Small intestine (tissue), 16 donors: ENCODE measurements around the gene FRG2C. TPM values are rescaled to one million over a fixed set of nuclear protein-coding genes. Genes with fewer than 3 reads are reported as not detected.
"Not testable (repeated sequence)": the region's sequence is repeated elsewhere in the genome, so short reads cannot be mapped to it uniquely, and the experiment has no call there.

Experiments
- DNase-seq, 2 donors: peaks; one replicate each; pipeline versions ENCODE4 v3.0.0 to v3.0.0-alpha.2; 2013
- FAIRE-seq: peaks from 2 replicates; lab custom pipeline; 2012; peaks lifted over from hg19 to GRCh38; lab: Jason Lieb, UNC
- H3K27ac ChIP-seq, 3 donors: one replicate each; pipeline ENCODE4 v1.5.1; 2013; ENCODE audit warnings: low read length in 2 of 3, mild to moderate bottlenecking in 2 of 3, control low read depth in 1 of 3, inconsistent platforms in 1 of 3, low read depth in 1 of 3, moderate library complexity in 1 of 3
- H3K27me3 ChIP-seq, 3 donors: one replicate each; pipeline ENCODE4 v1.6.1; 2013; ENCODE audit warnings: low read length in 3 of 3, inconsistent platforms in 1 of 3; ENCODE audit not compliant: control insufficient read depth in 3 of 3, insufficient read depth in 3 of 3
- H3K36me3 ChIP-seq, 3 donors: one replicate each; pipeline ENCODE4 v1.6.1; 2013; ENCODE audit warnings: low read length in 3 of 3, inconsistent platforms in 1 of 3, low read depth in 1 of 3, mild to moderate bottlenecking in 1 of 3, moderate library complexity in 1 of 3; ENCODE audit not compliant: control insufficient read depth in 3 of 3, insufficient read depth in 2 of 3
- H3K4me1 ChIP-seq, 3 donors: one replicate each; pipeline ENCODE4 v1.6.1; 2013; ENCODE audit warnings: low read length in 2 of 3, inconsistent platforms in 1 of 3, low read depth in 1 of 3, mild to moderate bottlenecking in 1 of 3, moderate library complexity in 1 of 3; ENCODE audit not compliant: control insufficient read depth in 3 of 3, insufficient read depth in 2 of 3
- H3K4me3 ChIP-seq, 3 donors: one replicate each; pipeline ENCODE4 v1.5.1; 2013; ENCODE audit warnings: low read length in 3 of 3, control low read depth in 1 of 3, inconsistent platforms in 1 of 3, low read depth in 1 of 3, mild to moderate bottlenecking in 1 of 3, moderate library complexity in 1 of 3
- H3K9me3 ChIP-seq, 2 donors: one replicate each; pipeline ENCODE4 v1.6.1; 2013; ENCODE audit warnings: low read depth in 1 of 2, low read length in 1 of 2; ENCODE audit not compliant: control insufficient read depth in 2 of 2, insufficient read depth in 1 of 2
- WGBS, 3 donors: extraction: QIAGEN DNeasy Blood & Tissue Kit; methylation state at CpG; one replicate each; pipeline ENCODE4 v1.1.7; 2013; 5-methylcytosine and 5-hydroxymethylcytosine counted together
- long read RNA-seq, 10 donors: transcript quantifications; one replicate each; lab custom pipeline, GENCODE V29; 2026
- polyA plus RNA-seq, 4 donors: library from polyadenylated mRNA; stranded (reverse) in 3 of 4; unstranded in 1 of 4; fragments of 200-250 nt in 3 of 4; fragments of 120-200 nt in 1 of 4; gene quantifications; one replicate each; pipeline versions ENCODE4 v1.2.1 to v1.2.3, GENCODE V29; 2013
- donor health status: healthy with polysubstance abuse.
- donor health status: control.
- donor health status: control.
- donor health status: Bipolar disorder and iron deficiency.
- donor health status: healthy.

Gene FRG2C
- not detected for polyA plus RNA-seq
- long read RNA-seq, donor 1: 0 reads
- long read RNA-seq, donor 2: 0 reads
- long read RNA-seq, donor 3: 0 reads
- long read RNA-seq, donor 4: 0 reads
- long read RNA-seq, donor 5: 0 reads
- long read RNA-seq, donor 6: 0 reads
- long read RNA-seq, donor 7: 0 reads
- long read RNA-seq, donor 8: 0 reads
- long read RNA-seq, donor 9: 0 reads
- long read RNA-seq, donor 10: 0 reads

GRCh38 chr3:75664028-75664427 is at the start of gene FRG2C:
Gene FRG2C (plus strand): TSS chr3:75664328. CDS start chr3:75664380, 52 bp downstream.
- DNase-seq, H3K36me3 ChIP-seq, H3K4me3 ChIP-seq, H3K4me1 ChIP-seq, FAIRE-seq, H3K27ac ChIP-seq, H3K9me3 ChIP-seq: not testable (repeated sequence)
- H3K27me3 ChIP-seq: peaks cover 0 to 48% (median 2%) of the 10 kb centered on the region in 3 donors
- WGBS, 3 donors: 71 to 80% (median 74%) methylated on average over 9 of the region's 9 CpGs

DNA sequence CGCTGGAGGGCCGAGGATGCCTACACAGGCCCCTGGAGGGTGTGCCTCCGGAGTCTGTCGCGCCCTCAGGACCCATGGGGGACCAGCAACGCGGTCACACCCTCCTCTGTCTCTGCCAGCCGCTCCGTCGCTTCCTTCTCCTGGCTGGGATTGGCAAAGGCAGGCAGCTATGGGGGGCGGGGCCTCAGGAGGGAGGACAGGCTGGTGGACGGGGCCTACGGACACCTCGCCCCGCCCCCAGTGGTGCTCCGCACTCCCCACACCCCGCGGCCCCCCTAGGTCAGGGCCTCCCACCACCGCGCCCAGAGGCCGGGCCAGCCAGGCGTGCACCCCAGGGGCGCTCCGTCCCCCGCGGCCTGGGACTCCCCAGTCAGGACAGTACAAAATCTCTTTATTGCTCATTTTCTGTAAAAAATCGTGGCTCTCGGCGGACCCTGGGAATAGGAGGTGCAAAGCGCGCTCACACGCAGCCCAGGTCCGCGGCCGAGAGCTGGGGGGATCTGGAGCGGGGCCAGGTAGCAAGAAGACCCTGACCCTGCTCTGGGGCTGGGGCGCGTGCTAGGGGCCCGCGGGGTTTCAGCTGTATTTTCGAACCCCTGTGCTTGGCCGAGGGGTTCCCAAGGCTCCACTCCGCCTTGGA is 45.3 kb upstream of the FRG2C start:
- H3K36me3 ChIP-seq, H3K4me1 ChIP-seq, H3K27me3 ChIP-seq, FAIRE-seq, H3K9me3 ChIP-seq, H3K27ac ChIP-seq: not testable (repeated sequence)
- DNase-seq: peak; percentile 2 to 46
- 1 to 5% (median 4%) methylated on average over 28 to 43 of the region's 43 CpGs for WGBS, 3 donors
- peak overlapping the region in 1 of 3 donors; percentile 26 for H3K4me3 ChIP-seq

DNA sequence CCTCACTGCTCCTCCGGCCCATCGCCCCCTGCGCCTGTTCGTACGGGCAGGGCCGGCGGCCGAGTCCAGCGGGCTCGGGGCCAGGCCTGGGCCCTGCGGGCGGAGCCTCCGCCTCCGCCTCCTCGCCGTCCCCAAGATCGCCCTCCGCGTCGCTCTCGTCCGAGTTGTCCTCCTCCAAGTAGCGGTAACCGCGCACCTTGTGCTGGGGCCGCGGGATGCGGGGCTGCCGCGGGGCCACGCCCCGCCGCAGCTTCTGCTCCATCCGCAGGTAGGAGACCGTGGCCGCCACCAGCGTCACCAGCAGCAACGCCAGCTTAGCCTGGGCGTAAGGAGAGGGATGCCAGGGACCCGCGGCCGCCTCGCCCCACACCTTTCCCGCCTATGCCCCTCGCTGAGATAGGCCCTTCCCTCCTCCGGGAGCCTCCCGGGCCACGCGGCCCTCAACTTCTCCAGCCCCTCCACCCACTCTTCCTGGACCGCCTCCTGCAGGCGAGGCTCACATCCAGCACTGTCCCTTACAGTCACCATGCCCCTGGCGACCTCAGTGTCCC is 44.6 kb upstream of the FRG2C start:
- peak in 1 of 2 donors; percentile 10 for DNase-seq
- peak overlapping the region in 1 of 3 donors; percentile 11 for H3K4me3 ChIP-seq
- WGBS, 3 donors: 2 to 6% (median 3%) methylated on average over 35 to 52 of the region's 52 CpGs
- not testable (repeated sequence) for H3K36me3 ChIP-seq, H3K4me1 ChIP-seq, FAIRE-seq, H3K27me3 ChIP-seq, H3K27ac ChIP-seq, H3K9me3 ChIP-seq

- not testable (repeated sequence) for H3K4me1 ChIP-seq, H3K36me3 ChIP-seq, FAIRE-seq
Measured at GRCh38 chr3:75621772-75622171, 42.4 kb upstream of the FRG2C start.

GRCh38 chr3:75623656-75624055 is 40.5 kb upstream of the FRG2C start:
- not testable (repeated sequence) for DNase-seq, H3K4me1 ChIP-seq, H3K36me3 ChIP-seq, H3K27ac ChIP-seq, H3K9me3 ChIP-seq, H3K27me3 ChIP-seq, H3K4me3 ChIP-seq, FAIRE-seq
- WGBS, 3 donors: 76 to 85% (median 78%) methylated on average over 13 of the region's 13 CpGs

More at GRCh38 chr3:75621772-75622171, 42.4 kb upstream of the FRG2C start:
- not testable (repeated sequence) for H3K4me3 ChIP-seq, H3K9me3 ChIP-seq, DNase-seq, H3K27ac ChIP-seq, H3K27me3 ChIP-seq
- 47 to 66% (median 59%) methylated on average over 10 of the region's 10 CpGs for WGBS, 3 donors

DNA sequence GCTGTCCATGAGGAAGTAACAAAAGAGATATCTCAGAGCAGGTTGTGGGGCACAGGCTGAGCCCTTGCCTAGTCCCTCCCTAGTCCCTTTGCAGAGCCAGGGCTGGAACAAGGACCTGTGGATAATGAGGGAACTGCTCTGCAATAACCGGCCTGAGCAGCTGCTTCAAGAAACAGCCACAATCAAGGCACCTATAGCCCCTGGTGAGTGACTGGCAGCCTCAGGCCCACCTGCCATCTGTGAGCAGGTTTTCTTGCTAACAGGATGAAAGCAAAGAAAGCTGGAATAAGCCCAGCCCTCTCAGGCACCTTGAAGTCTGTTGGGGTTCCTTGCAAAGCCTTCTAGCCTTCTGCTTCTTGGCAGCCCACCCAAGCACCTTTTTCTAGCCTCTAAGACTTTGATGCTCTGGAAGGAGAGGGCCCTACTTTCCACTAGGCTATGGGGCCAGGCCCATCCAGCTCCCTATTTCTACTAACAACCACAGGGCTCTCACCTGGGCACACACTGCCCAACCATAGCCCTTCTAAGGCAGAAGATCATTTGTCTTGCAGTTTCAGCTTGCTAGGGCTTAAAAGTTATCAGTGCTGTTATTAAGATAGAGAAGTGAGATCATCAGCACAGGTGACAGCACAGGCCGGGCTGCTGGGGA is 33.1 kb upstream of the FRG2C start:
- not testable (repeated sequence) for H3K9me3 ChIP-seq, H3K4me1 ChIP-seq, H3K27ac ChIP-seq, DNase-seq, H3K4me3 ChIP-seq, FAIRE-seq, H3K27me3 ChIP-seq, H3K36me3 ChIP-seq
- 42 to 66% (median 63%) methylated on average over 2 of the region's 2 CpGs for WGBS, 3 donors

DNA sequence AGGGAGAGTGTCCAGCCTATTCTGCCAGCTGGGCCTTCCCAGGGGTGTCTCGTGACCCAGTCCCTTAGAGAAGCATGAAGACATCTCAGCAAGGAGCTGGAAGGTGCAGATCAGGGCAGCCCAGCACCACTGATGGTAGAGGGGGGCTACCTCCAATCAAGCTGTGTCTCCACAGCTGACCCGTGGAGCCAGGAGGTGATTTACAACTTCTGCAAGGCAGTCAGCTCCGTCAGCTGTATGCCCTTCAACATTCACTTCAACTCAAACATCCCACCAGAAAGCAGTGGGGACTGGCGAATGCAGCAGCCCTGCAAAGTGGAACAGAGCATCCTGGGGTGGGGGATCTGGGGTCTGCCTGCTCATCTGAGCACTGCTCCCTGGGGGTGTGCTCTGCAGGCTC is 32.6 kb upstream of the FRG2C start:
- WGBS, 3 donors: 60 to 73% (median 68%) methylated on average over 4 of the region's 4 CpGs
- Histone ChIP-seq H3K27ac (no peak overlapping the region), H3K9me3 (no peaks in the 10 kb centered on the region), H3K4me1 (no peaks in the 10 kb centered on the region), H3K4me3 (no peak overlapping the region), H3K36me3 (no peaks in the 10 kb centered on the region), H3K27me3 (no peaks in the 10 kb centered on the region)
- FAIRE-seq (no peak), DNase-seq (no peak)

- H3K4me1 ChIP-seq, H3K36me3 ChIP-seq, H3K27ac ChIP-seq, H3K9me3 ChIP-seq, FAIRE-seq, H3K4me3 ChIP-seq, H3K27me3 ChIP-seq, DNase-seq: not testable (repeated sequence)
- WGBS, 3 donors: 86 to 91% (median 89%) methylated on average over 10 of the region's 10 CpGs
Measured at GRCh38 chr3:75638947-75639346, 25.2 kb upstream of the FRG2C start.
